HL-60/S4 treated with retinoic acid at 250 ng/mL for 4 days and 3 days (cell line): ENCODE measurements around the gene TMEM203.

Experiments
- in situ Hi-C: fragments of 300-500 bp; cut with MboI; formaldehyde crosslinking; loops from 2 replicates; pipeline ENCODE4 v1.7.0; 2022; ENCODE audit warnings: low sequenced_read_pairs

The TMEM203 gene

DNA sequence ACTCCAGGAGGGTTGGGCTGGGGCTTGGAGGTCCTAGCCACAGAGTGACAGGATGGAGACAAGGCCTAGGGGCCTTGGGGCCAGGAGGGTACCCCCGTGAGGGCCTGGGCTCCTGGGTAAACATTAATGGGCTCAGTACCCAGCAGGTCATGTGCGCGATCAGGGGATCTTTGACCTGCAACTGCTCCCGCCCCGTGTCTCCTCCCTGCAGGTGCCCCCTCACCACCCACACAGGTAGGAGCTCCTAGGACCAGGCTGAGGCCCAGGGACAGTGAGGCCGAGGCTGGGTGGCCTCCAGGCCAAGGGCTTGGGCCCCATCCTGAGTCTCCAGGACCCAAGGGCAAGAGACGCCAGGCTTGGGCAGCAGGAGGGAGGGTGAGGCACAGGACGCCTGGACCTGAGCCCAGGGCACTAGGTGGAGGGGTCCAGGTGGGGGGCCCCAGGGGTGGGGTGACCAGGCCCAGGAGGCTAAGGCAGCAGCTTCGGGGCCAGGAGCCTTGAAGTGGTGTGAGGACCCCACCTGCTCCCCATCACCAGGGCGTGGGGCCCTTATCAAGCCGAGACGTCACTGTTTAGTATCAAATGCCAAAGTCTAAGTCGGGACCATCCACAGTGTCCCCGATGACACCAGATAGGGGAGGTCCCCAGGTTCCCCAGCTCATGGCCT lies 25.4 kb upstream of the TMEM203 start, which contains the start of gene SLC34A3:
SLC34A3 (plus strand) TSS at position 197 of the 667 bp plus-strand sequence. CDS start 802 bp downstream, outside the sequence.
- in situ Hi-C loops, result loop anchor here (5.0 kb wide), 1 partner anchor 109 kb away; no protein-coding TSS in a partner anchor

DNA sequence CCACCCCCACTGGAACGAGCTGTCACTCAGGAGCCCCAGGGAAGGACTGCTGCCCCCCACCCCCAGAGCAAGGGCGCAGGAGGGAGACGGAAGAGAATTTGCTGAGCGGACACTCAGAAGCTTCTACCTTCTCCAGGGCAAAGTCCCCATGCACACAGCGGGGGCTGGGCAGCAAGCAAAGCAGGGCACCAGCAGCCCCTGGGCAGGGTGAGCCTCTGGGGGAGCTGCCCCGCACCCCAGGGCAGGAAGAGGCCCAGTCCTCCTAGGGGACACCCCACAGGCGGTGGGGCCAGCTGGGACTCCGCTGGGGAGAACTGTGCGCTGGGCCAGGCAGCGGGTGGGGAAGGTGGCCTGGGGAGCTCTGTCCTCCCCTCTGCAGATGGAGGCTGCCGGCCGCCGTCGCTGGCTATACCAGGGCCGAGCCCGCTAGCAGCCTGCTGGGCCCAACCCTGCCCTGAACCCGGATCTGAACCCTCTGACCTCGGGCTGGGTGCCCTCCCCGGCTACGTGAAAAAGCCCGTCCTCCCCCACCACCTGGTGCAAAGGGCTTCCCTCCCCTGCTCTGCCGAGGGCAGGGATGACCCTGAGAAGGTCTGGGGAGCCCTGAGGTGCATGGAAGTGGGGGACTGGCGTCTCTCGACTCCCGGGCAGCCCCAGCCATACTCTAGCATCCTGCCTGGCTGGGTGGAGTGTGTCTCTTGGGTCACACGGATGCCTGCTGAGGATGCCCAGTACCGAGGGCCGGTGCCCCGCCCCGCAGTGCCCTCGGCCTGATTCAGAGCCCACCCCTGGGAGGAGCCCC lies 24.7 kb upstream of the TMEM203 start:
- in situ Hi-C loops, result loop anchor here (5.0 kb wide), 1 partner anchor 108 kb away; no protein-coding TSS in a partner anchor

DNA sequence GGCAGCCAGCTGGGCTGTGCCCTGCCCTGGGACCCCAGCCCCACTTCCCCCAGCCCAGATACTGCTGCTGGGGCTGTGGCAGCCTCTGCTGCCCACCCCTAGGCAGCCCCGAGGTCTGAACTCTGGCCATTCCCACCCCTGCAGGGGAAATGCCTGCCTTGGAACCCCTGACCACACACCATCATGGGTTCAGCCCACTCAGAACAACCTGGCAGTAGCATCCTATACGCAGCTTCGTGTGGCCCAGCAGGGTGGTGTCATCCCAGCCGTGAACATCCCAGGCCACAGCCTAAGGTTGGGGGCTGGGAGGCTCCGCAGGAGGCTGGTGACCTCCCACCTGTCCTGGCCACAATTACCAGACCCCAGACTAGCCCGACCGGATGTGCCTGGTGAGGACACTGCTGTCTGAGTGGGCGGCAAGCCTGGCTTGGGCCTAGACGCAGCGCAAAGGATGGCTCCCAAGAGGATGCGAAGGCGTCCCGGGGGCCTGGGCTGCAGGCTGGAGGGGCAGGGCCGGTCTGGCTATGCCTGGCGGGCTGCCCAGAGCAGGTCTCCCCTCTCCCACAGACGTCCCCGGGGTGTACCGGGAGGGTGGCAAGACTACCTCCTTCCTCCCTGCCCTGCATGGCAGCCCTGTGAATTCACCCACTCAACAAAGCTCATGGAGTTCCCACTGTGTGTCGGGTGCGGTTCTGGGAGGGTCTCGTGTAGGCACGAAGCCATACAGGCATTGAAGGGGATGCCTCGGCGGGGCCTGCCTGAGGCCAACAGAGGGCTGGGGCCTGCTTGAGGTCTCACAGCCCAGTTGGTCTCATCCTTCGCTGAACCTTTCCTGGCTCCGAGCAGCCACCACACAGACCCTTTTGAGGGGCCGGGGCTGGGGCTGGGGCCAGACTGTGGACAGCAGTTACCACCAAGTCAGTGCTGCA lies 23.8 kb upstream of the TMEM203 start:
- in situ Hi-C loops, result no loop called here

DNA sequence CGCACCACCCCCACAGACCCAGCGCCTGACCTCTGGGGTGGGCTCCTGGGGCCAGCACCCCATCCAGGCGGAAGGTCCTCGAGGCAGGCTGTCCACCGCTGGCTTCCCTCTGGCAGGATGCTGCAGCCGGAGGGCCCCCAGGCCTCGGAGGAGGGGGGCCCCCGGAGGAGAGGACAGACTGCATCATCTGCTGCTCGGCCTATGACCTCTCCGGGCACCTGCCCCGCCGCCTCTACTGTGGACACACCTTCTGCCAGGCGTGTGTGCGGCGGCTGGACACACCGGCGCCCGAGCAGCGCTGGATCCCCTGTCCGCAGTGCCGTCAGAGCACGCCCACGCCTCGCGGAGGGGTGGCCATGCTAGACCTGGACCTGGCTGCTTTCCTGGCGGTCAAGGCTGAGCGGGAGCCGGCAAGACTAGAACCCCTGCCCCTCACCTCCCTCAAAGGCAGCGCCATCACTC lies 23.1 kb upstream of the TMEM203 start:
- in situ Hi-C loops, result no loop called here

DNA sequence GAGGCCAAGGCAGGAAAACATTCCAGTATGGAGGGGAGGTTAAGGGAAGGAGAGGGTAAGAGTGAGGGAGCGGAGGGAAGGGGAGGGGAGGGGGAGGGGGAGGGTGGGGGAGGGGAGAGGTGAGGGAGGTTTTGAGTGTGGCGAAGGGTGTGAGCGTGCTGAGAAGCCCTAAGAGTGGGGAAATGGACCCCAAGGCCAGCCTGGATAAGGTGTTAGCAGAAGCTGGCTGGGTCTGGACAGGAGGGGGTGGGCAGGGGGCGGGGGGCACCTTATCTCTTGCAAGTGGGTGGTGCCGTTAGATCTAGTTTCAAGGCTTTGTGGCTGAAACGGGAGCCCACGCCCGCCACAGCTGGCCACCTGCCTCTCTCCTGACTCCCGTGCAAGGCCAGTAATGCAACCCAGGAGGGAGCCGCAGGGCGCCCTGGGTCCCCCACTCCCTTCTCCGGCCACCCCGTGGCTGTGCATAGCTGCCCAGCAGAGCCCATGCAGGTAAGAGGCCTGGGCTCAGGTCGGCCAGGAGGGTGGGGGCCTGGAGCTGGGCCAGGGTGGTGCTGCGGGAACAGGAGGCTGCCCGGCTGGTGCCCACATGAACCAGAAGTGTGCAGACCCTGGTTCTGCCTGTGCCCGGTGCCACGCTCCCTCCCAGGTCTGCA lies 22.5 kb upstream of the TMEM203 start:
- in situ Hi-C loops, result no loop called here

DNA sequence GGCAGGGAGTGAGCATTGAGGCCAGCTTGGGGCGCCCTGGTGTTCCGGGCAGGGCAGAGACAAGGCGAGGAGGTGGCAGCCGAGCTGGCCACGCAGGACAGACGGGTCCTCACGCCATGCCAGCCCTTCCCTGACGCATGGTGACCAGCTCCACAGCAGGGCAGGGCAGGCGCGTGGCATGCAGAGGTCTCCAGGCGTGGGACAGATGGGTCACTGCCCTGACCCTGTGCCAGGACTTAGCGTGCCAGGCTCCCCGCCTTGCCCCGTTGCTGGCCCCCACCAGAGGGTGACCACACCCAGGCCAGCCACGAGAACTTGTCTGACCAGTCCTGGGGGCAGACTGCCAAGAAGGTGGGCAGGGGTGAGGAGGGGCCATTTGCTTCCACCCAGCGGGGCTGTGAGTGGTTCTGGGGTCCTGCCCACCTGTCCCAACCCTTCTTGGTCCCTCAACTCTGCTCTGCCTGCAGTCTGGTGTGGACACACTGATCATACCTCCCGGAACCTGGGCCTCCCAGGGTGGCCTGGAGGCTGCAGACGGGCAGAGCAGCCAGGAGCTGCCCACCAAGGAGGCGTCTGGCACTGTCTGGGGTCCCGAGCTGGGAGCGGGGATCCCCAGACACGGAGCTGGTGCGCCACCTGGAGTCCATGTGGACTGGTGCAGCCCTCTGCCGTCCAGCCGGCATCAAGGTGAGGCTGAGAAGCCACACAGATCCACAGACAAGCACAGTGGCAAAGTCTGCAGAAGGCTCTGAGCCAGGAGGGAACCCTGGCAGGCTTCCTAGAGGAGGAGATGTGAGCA lies 21.8 kb upstream of the TMEM203 start, which contains the start of gene RNF224:
RNF224 (plus strand) TSS at position 449 of the 799 bp plus-strand sequence. CDS start 834 bp downstream, outside the sequence.
- in situ Hi-C loops, result no loop called here

DNA sequence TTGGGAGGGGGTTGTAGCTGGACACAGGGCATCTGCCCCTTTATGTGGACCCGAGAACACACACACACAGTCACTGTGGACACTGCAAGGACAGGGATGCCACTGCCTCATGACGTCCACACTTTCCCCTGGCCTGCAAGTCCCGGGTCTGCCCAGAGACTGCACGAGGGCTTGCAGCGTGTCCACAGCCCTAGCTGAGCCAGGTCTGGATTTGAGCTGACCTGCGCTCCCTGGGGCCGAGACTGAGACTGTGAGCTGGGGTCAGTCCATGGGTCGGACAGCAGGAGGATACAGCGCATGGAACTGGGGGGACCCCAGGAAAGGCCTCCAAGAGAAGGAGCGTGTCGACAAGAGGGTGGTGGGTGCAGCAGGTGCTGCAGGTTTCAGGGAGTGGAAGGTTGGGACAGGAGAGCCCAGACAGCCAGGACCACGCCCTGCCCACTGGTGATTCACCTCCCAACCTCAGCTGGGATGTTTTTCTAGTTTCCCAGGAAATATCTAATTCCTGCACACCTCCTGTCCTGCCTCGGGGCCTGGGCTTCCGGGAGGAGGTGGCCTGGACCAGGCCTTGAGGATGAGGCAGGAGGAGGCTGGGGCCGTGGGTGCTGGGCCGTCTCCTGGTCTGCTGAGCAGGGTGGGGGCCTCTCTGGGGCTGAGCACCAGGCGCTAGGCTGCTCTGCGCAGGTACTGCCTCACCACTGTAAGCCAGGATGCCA lies 21.0 kb upstream of the TMEM203 start:
- in situ Hi-C loops, result no loop called here

DNA sequence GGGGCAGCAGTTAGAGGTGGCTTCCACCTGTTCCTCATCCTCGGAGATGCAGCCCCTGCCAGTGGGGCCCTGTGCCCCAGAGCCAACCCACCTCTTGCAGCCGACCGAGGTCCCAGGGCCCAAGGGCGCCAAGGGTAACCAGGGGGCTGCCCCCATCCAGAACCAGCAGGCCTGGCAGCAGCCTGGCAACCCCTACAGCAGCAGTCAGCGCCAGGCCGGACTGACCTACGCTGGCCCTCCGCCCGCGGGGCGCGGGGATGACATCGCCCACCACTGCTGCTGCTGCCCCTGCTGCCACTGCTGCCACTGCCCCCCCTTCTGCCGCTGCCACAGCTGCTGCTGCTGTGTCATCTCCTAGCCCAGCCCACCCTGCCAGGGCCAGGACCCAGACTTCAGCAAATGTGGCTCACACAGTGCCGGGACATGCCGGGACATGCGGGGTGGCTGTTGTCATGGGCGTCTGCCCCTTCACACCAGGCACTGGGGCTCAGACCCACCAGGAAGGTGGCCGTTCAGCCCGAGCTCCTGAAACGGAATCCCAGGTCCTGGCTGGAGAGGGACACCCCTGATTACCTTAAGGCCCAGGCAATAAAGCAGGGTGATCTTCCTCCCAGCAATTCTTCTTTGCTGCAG lies 20.4 kb upstream of the TMEM203 start:
- in situ Hi-C loops, result no loop called here

DNA sequence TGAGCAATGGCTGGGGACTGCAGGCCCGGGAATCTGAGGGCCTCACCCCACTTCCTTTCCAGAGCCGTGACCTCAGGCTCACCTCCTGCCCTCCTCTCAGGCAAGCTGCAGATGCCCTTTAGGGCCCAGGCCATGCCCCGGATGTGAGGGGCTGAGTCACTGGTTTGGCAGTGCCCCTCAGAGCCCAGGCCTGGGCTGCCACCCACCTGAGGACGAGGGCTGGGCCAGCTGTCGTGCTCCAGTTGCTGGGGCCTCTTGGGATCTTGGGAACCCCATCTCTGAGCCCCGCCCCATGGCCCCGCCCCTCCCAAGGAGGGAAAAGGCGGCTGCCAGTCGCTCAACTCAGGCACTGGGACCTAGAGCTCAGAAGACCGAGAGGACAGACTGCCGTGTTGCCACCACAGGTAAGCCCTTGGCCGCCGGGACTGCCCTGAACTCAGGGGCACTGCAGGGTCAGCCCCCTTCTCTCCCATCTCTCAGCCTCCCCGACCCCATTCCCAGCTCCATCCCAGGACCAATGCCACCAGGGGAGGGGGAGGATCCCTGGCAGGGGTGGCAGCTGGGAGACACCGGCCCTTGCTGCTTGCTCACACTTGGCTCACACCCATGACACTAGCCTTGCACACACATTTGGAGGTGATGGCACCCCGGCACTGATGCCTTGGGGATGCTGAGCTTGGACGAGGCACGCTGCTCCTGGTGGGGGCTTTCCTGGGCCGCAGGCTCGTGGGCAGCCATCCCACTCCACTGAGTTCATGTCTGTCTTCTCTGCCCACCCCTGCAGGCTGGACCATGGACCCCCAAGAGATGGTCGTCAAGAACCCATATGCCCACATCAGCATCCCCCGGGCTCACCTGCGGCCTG lies 19.6 kb upstream of the TMEM203 start, which contains the start of gene CYSRT1:
CYSRT1 (plus strand) TSS at position 345 of the 865 bp plus-strand sequence; CDS start at position 793, 448 bp downstream.
- in situ Hi-C loops, result no loop called here

DNA sequence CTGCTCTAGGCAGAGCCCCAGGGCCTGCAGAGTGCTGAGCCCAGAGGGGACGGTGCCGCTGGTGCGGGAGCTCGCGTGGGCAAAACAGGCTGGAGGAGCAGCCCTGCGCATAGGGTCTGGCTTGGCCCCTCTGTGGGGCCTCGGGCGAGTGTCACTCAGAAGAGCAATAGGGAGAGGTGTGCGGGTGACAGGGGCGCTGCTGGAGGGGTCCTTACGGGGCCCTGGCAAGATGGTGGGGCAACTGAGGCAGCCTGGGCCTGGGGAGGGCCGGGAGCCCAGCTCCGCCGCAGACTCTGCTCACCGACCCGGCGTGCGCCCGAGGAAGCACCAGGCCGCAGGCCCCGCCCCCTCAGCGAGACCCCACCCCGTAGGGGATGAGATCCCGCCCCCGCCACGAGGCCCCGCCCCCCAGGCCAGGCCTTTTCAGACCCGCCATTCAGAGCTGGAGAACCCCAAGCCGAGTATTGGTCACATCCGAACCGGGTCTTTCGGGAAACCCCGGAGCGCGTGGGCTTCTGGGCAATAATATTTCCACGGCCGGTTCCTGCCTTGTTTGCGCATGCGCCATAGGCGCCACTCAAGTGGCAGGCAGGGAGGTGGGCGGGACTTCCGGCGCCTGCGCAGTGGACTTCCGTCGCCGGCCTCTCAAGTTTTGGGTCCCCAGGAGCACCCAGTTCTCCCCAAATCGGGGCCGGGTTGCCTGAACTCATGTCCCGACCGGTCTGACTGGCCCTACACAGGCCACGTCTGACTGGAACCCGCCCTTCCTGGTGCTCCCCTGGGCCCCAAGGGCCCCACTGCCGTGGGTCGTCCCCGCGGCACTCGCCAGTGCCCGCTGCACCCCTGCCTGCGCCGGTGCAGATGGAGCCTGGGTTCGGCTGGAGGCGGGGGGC lies 17.9 kb upstream of the TMEM203 start:
- in situ Hi-C loops, result no loop called here

DNA sequence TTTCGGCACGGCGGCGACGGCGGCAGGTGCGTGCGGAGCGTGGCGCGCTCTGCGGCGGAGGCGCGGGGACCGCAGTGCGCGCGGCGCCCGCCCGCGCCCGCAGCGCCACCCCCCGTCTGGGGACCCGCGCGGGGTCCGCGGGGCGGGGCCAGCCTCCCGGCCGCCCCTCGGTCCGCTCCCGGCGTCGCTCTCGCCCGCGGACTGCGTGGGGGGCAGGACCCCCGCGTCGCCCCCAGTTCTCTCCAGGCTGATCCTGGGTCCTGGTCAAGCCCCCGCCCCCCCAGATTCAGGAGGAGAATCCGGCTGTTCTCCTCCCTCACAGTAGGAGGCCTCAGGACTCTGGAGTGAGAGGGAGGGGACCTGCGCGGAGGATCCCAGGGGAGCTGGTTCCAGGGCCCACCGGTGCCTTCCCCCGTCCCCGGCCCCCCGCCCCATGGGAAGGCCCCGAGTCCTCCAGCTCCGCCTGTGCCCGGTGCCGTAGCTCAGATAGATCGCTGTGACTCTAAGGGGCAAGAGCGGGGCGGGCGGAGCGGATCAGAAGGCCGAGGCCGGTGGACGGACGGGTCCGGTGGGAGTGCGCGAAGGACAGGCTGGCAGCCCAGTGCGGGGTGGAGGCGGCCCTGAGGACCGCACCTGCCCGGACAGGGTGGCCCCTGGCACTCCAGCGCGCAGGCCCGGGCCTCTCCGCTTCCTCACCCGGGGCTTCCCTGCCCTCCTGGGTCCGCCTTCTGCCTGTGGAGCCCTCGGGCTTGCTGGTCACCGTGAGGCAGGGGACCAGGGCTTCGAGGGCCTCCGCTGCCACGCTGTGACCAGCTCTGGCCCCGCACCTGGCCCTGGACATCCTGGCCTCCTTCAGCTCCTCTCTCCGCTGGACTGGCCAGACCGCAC lies 17.0 kb upstream of the TMEM203 start, which contains the start of gene RNF208:
RNF208 (minus strand) TSS at position 51 of the 888 bp plus-strand sequence. CDS start 1,028 bp downstream, outside the sequence.
- in situ Hi-C loops, result no loop called here

DNA sequence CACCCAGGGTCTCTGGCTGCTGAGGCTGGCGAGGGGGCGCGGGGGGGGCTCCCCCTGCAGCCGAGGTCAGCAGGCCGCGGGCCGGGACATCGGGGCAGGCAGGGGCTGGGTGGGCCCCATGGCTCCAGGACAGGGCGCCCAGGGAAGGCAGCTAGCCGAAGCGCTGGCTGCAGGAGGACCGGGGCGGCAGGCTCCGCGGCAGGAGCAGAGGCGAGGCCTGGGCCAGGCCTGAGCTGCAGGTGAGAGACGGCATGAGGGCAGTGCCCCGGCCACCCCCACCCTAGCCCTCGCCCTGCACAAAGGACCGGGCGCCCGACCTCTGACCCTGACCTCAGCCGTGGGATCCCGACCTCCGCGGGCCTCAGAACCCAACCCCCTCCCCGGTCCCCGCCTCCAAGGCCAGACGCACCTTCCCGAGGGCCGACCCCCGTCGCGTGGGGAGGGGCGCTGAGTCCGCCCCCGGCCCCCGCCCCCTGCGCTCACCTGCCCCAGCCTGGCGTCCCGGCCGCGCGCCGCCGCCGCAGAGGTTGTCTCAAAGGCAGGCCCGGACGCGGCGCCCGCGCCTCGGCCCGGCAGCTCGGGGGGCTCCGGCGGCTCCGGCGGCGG lies 16.2 kb upstream of the TMEM203 start:
- in situ Hi-C loops, result no loop called here

DNA sequence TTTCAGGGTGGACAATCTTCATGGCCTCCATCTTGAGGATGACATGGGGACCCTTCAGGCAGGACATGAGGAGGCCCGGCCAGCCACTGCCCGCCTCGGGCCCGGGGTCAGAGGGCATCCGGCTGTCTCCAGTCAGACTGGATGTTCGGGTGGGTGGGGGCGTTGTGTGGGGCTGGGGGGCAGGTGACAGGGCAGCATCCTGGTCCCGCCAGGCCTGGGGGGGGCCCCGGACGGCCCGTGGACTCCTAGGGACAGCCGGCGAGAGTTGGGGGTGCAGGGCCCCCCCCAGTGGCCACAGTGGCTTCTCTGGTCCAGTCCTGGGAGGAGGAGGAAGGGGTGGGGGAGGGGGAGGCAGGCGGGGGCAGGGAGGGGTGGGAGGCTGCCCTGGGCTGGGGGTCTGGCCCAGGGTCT lies 15.7 kb upstream of the TMEM203 start:
- in situ Hi-C loops, result no loop called here

DNA sequence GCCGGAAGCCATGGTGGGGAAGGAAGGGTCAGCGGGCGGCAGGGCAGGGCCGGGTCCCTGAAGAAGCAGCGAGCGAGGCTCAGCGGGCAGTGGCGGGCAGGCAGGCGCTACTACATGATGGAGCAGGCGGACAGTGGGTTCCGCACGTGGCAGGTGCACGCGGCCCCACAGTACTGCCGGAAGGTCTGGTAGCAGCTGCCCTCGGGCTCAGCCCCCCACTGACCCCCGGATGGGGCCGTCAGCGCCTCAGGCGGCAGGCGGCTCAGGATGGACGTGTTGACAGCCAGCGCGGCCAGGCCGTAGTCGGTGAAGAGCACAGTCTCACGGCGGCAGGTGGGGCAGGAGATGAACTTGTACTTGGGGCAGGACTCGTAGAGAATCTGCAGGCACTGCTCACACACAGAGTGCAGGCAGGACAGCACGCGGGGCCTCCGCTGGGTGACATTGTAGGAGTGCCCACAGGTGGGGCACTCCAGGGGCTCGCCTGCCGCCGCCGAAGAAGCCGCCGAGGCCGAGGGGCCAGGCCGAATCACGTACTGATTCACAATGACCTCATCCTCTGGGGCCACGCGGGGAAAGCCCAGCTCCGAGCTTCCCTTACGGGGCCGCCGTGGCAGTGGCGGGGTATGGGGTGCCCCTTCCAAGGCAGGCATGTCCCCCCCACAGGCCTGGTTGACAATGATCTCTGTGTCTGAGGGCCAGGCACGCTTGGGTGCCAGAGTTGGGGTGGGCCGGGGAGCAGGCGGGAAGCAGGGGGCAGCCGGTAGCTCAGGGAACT lies 15.1 kb upstream of the TMEM203 start:
- in situ Hi-C loops, result no loop called here
